GM23248 (cell line): Measurements from ENCODE around the gene KCNQ5.

Experiments used
- EZH2 ChIP-seq: fragments of 200-600 bp; sonication (generic); IDR thresholded peaks from 2 replicates; pipeline ENCODE4 v1.6.1; 2018; ENCODE audit warnings: antibody characterized with exemption, mild to moderate bottlenecking; ENCODE audit not compliant: insufficient read depth, poor library complexity, severe bottlenecking
- EZH2phosphoT487 ChIP-seq: fragments of 200-600 bp; sonication (generic); IDR thresholded peaks from 2 replicates; pipeline ENCODE4 v1.6.1; 2018; ENCODE audit warnings: antibody characterized with exemption, moderate library complexity, mild to moderate bottlenecking, low read depth; ENCODE audit not compliant: insufficient read depth

DNA sequence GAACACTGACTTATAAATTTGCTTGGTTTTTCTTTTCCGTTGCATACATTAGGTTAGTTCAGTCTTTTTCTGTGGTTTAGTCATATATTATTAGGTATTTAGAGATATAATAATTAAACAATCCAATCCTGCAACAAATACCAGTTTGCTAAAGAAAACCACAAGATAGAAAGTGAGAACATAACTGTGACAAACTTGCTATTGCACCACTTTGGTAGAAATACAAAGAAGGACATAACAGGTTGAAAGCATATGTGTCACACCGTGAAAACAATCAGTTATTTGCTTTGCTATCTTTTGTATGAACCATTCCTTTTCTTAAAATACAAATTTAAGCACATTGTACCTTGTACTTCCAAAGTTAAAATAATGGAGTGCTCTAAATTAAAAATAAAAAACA, 42.0 kb upstream of the KCNQ5 start:
- TF ChIP-seq EZH2 (no peak), EZH2phosphoT487 (no peak)
